ENCODE data around the gene CD4. TPM values are rescaled to one million over a fixed set of nuclear protein-coding genes. Genes with fewer than 3 reads are reported as not detected.

The CD4 gene
- total and polyA plus RNA-seq, 12 donors: 2.4 to 52.8 (median 24.3) TPM

DNA sequence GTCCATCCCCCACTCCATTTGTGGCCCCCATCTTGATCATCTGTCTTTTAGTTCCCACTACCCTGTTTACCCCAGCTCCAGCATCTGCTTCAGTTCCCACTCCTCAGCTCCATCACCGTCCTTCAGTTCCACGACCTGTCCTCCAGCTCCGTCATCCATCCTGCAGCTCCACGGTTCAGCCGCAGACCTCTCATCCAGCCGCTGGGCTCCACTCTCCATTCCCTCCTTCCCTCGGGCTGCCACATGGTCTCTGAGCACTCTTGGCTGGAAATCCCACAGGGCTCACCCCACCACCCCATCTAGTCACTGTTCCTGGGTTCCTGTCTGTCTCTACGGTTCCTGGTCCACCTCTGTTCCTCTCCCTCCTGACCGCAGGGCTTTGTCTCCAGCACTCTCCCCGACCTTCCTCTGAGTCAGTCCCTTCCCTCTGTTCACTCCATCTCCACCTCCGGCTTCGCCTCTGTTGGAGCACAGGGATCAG, 35.6 kb downstream of the CD4 start:
- H3K4me3 ChIP-seq: no peak overlapping the region
- TF ChIP-seq, protein P1, sequence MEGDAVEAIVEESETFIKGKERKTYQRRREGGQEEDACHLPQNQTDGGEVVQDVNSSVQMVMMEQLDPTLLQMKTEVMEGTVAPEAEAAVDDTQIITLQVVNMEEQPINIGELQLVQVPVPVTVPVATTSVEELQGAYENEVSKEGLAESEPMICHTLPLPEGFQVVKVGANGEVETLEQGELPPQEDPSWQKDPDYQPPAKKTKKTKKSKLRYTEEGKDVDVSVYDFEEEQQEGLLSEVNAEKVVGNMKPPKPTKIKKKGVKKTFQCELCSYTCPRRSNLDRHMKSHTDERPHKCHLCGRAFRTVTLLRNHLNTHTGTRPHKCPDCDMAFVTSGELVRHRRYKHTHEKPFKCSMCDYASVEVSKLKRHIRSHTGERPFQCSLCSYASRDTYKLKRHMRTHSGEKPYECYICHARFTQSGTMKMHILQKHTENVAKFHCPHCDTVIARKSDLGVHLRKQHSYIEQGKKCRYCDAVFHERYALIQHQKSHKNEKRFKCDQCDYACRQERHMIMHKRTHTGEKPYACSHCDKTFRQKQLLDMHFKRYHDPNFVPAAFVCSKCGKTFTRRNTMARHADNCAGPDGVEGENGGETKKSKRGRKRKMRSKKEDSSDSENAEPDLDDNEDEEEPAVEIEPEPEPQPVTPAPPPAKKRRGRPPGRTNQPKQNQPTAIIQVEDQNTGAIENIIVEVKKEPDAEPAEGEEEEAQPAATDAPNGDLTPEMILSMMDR (IDR thresholded peaks at IDR 0.05): no peak
- no peak for TF ChIP-seq POLR2A (IDR thresholded peaks at IDR 0.05)
- 29 to 45% (median 36%) methylated on average over 11 to 12 of the region's 12 CpGs for WGBS, 4 donors
- DNase-seq: no peak
- intact Hi-C loops (cut with DNase I): loop anchor here (5.0 to 10.0 kb wide), 2 partner anchors 80 to 93 kb away; no protein-coding TSS in a partner anchor
- no peak overlapping the region for H3K27ac ChIP-seq
- peaks cover 4% of the 10 kb centered on the region for H3K27me3 ChIP-seq
- peaks cover 6 to 15% of the 10 kb centered on the region in 2 donors for H3K4me1 ChIP-seq (replicated peaks in 1 of 2)
- no peaks in the 10 kb centered on the region for H3K9me3 ChIP-seq (replicated peaks in 1 of 3)
- no peaks in the 10 kb centered on the region for H3K36me3 ChIP-seq (replicated peaks in 1 of 2)

DNA sequence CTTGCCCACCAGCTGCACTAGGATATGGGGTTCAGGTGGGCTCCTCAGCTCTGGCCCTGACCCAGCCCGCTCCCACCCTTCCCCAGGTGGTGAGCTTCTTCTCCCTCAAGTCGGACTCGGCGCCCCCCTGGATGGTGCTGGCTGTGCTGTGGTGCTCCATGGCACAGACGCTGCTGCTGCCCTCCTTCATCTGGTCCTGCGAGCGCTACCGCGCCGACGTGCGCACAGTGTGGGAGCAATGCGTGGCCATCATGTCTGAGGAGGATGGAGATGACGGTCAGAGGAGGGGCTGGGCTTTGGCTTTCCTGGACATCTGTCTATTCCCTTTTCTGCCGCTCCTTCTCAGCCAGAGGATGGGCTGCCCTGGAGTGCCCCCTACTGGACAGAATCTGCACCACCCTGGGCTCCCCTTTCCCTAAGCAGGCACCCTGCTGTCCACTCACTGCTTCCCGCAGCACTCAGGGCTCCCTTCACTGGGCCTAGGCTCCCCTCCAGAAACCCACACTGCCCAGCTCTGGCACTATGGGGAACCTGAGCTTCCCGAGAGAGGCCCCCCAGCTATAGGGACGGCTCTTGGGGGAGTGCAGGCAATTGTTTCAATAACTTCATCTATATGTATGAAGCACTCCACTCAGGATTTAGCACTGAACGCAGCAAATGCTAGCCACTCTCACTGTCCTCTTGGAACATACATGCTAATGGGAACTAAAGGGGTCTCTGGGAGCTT, 36.2 kb downstream of the CD4 start:
- WGBS, 4 donors: 7 to 11% (median 10%) methylated on average over 15 to 19 of the region's 19 CpGs
- H3K27ac ChIP-seq: no peak overlapping the region
- H3K36me3 ChIP-seq (replicated peaks in 1 of 2): no peaks in the 10 kb centered on the region
- intact Hi-C loops (cut with DNase I): loop anchor here in 1 of 2 donors (10.0 kb wide), 1 partner anchor 81 kb away; no protein-coding TSS in a partner anchor
- H3K27me3 ChIP-seq: peaks cover 4% of the 10 kb centered on the region
- no peak overlapping the region for H3K4me3 ChIP-seq
- DNase-seq: peak; percentile 81 to 95 (median 87)
- TF ChIP-seq, protein P1 (IDR thresholded peaks at IDR 0.05): peak; percentile 78 to 96 (median 92)
- no peak for TF ChIP-seq POLR2A (IDR thresholded peaks at IDR 0.05)
- peaks cover 6 to 15% of the 10 kb centered on the region in 2 donors for H3K4me1 ChIP-seq (replicated peaks in 1 of 2)
- no peaks in the 10 kb centered on the region for H3K9me3 ChIP-seq (replicated peaks in 1 of 3)

DNA sequence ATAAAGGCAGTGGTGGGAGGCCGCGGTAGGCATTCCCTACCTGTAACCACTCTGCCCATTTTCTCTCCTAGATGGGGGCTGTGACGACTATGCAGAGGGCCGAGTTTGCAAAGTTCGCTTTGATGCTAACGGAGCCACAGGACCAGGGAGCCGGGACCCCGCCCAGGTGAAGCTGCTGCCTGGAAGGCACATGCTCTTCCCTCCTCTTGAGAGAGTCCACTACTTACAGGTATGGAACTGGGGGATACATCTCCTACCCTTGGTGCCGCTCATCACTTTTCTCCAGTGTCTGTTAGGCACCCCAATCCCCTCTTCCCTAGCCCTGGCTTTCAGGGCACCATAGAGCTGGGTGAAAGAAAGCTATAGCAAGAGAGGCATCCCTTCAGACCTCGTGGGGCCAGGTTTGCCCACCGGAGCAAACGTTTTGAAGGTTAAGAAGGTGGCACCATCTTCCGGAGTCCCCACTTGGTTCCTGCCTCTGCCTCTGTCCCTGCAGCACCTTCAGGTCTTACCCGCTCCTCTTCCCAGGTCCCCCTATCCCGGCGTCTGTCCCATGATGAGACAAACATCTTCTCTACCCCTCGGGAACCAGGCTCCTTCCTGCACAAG, 36.9 kb downstream of the CD4 start:
- Histone ChIP-seq H3K27ac (no peak overlapping the region), H3K4me1 (replicated peaks in 1 of 2) (peaks cover 6 to 15% of the 10 kb centered on the region in 2 donors), H3K36me3 (replicated peaks in 1 of 2) (no peaks in the 10 kb centered on the region), H3K27me3 (peaks cover 4% of the 10 kb centered on the region), H3K4me3 (no peak overlapping the region), H3K9me3 (replicated peaks in 1 of 3) (no peaks in the 10 kb centered on the region)
- intact Hi-C loops (cut with DNase I): loop anchor here in 1 of 2 donors (10.0 kb wide), 1 partner anchor 81 kb away; no protein-coding TSS in a partner anchor
- 41 to 74% (median 65%) methylated on average over 12 to 17 of the region's 17 CpGs for WGBS, 4 donors
- DNase-seq: no peak
- TF ChIP-seq, protein P1 (IDR thresholded peaks at IDR 0.05): no peak
- TF ChIP-seq POLR2A (IDR thresholded peaks at IDR 0.05): no peak

DNA sequence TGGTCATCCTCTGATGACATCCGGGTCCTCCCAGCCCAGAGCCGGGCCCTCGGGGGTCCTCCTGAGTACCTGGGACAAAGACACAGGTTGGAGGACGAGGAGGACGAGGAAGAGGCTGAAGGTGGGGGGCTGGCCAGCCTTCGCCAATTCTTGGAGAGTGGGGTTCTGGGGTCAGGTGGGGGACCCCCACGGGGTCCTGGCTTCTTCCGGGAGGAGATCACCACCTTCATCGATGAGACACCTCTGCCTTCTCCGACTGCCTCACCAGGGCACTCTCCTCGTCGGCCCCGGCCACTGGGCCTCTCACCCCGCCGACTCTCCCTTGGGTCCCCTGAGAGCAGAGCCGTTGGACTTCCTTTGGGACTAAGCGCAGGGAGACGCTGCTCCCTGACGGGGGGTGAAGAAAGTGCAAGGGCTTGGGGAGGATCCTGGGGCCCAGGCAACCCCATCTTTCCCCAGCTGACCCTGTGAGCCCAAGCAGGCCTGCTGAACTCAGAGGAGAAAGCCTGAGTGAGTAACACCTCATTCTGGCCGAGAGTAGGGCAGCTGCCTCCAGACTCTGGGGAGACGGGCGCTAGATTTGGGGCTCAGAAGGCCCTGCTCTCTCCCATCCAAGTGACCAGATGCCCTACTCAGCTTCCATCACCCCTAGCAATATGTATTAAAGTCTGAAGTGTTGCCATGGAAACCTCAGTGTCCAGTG, 37.6 kb downstream of the CD4 start:
- H3K36me3 ChIP-seq (replicated peaks in 1 of 2): no peaks in the 10 kb centered on the region
- no peaks in the 10 kb centered on the region for H3K9me3 ChIP-seq (replicated peaks in 1 of 3)
- H3K4me3 ChIP-seq: no peak overlapping the region
- intact Hi-C loops (cut with DNase I): loop anchor here in 1 of 2 donors (10.0 kb wide), 1 partner anchor 82 kb away; no protein-coding TSS in a partner anchor
- TF ChIP-seq POLR2A (IDR thresholded peaks at IDR 0.05): no peak
- TF ChIP-seq, protein P1 (IDR thresholded peaks at IDR 0.05): no peak
- H3K4me1 ChIP-seq (replicated peaks in 1 of 2): peaks cover 2 to 13% of the 10 kb centered on the region in 2 donors
- H3K27me3 ChIP-seq: peaks cover 4% of the 10 kb centered on the region
- 57 to 72% (median 67%) methylated on average over 8 to 22 of the region's 22 CpGs for WGBS, 4 donors
- H3K27ac ChIP-seq: peak overlapping the region in 2 of 5 donors; percentile 45 to 47
- peak in 1 of 7 donors; percentile 56 for DNase-seq

Data from adrenal gland (tissue), 12 donors.